ENCODE data around the gene RGS9BP.

The RGS9BP gene

GRCh38 chr19:32680986-32681385 is 5.3 kb downstream of the RGS9BP start:
- no peak for TF ChIP-seq CTCF (IDR thresholded peaks at IDR 0.05; ENCODE audit: control extremely low read depth, extremely low read depth, low read depth, missing control alignments)
- ChIA-PET POLR2A (no interaction called here), CTCF (interaction anchor here (1.4 kb wide), 2 partner anchors 12 to 13 kb away, joined by 4 read pairs; no protein-coding TSS in a partner anchor)
- no peak for DNase-seq (ENCODE audit: extremely low spot score)

GRCh38 chr19:32682317-32682716 is 6.7 kb downstream of the RGS9BP start:
- no peak for TF ChIP-seq CTCF (IDR thresholded peaks at IDR 0.05; ENCODE audit: control extremely low read depth, extremely low read depth, low read depth, missing control alignments)
- no peak for DNase-seq (ENCODE audit: extremely low spot score)
- ChIA-PET CTCF (interaction anchor here (1.4 kb wide), 2 partner anchors 9 to 14 kb away, joined by 4 read pairs; partner anchors contain the start of gene NUDT19), POLR2A (no interaction called here)

GRCh38 chr19:32686847-32687475 is 11.3 kb downstream of the RGS9BP start:
- ChIA-PET CTCF (interaction anchor here (1.2 kb wide), 1 partner anchor 61 kb away, joined by 3 read pairs; no protein-coding TSS in a partner anchor), POLR2A (no interaction called here)
- DNase-seq (ENCODE audit: extremely low spot score) = no peak
- TF ChIP-seq CTCF (IDR thresholded peaks at IDR 0.05; ENCODE audit: control extremely low read depth, extremely low read depth, low read depth, missing control alignments) = no peak

GRCh38 chr19:32687681-32688080 is 12.0 kb downstream of the RGS9BP start:
- CTCF ChIA-PET = interaction anchor here (1.2 kb wide), 1 partner anchor 60 kb away, joined by 3 read pairs; no protein-coding TSS in a partner anchor
- TF ChIP-seq CTCF (IDR thresholded peaks at IDR 0.05; ENCODE audit: control extremely low read depth, extremely low read depth, low read depth, missing control alignments) = no peak
- DNase-seq (ENCODE audit: extremely low spot score) = no peak
- POLR2A ChIA-PET = interaction anchor here (0.7 kb wide), 1 partner anchor 27 kb away, joined by 7 read pairs; no protein-coding TSS in a partner anchor

- ChIA-PET POLR2A (interaction anchor here (0.7 kb wide), 1 partner anchor 28 kb away, joined by 7 read pairs; no protein-coding TSS in a partner anchor), CTCF (no interaction called here)
- TF ChIP-seq CTCF (IDR thresholded peaks at IDR 0.05; ENCODE audit: control extremely low read depth, extremely low read depth, low read depth, missing control alignments) = no peak
- DNase-seq (ENCODE audit: extremely low spot score) = no peak
Observed at GRCh38 chr19:32688311-32688710, 12.7 kb downstream of the RGS9BP start.

GRCh38 chr19:32691291-32691951 is 15.8 kb downstream of the RGS9BP start, which contains the start of gene NUDT19:
TSS of gene NUDT19 (plus strand) at chr19:32691821. CDS start at chr19:32691961, 140 bp downstream.
- CTCF ChIA-PET = interaction anchor here (0.8 to 1.2 kb wide), 4 partner anchors 9 to 493 kb away, joined by 3 to 7 read pairs (median 5); partner anchors contain the start of genes ANKRD27 and RGS9BP
- POLR2A ChIA-PET = interaction anchor here (0.8 kb wide), 1 partner anchor 16 kb away, joined by 3 read pairs; the partner anchor contains the start of gene ANKRD27
- no peak for TF ChIP-seq CTCF (IDR thresholded peaks at IDR 0.05; ENCODE audit: control extremely low read depth, extremely low read depth, low read depth, missing control alignments)
- peak; percentile 91 for DNase-seq (ENCODE audit: extremely low spot score)
